ENCODE results near the gene SPPL3. TPM values are rescaled to one million over a fixed set of nuclear protein-coding genes. Genes with fewer than 3 reads are reported as not detected.

The SPPL3 gene
- total RNA-seq, 1 donor from 2014 or later = 48.9 TPM

GRCh38 chr12:120750806-120751205, 153.4 kb downstream of the SPPL3 start:
- H3K27ac ChIP-seq = no peak overlapping the region
- no peaks in the 10 kb centered on the region for H3K27me3 ChIP-seq
- TF ChIP-seq, protein P1, sequence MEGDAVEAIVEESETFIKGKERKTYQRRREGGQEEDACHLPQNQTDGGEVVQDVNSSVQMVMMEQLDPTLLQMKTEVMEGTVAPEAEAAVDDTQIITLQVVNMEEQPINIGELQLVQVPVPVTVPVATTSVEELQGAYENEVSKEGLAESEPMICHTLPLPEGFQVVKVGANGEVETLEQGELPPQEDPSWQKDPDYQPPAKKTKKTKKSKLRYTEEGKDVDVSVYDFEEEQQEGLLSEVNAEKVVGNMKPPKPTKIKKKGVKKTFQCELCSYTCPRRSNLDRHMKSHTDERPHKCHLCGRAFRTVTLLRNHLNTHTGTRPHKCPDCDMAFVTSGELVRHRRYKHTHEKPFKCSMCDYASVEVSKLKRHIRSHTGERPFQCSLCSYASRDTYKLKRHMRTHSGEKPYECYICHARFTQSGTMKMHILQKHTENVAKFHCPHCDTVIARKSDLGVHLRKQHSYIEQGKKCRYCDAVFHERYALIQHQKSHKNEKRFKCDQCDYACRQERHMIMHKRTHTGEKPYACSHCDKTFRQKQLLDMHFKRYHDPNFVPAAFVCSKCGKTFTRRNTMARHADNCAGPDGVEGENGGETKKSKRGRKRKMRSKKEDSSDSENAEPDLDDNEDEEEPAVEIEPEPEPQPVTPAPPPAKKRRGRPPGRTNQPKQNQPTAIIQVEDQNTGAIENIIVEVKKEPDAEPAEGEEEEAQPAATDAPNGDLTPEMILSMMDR (IDR thresholded peaks at IDR 0.05) = no peak
- TF ChIP-seq POLR2A (IDR thresholded peaks at IDR 0.05) (no peak), POLR2AphosphoS5 (IDR thresholded peaks at IDR 0.05; ENCODE audit: insufficient read depth in 1 of 2, low read depth in 1 of 2) (no peak)
- no peaks in the 10 kb centered on the region for H3K36me3 ChIP-seq
- H3K9me3 ChIP-seq = no peaks in the 10 kb centered on the region
- H3K4me1 ChIP-seq = no peaks in the 10 kb centered on the region
- no peak overlapping the region for H3K4me3 ChIP-seq
- intact Hi-C loops (cut with DNase I) = no loop called here
- no peak for DNase-seq (ENCODE audit: extremely low spot score in 2 of 2)

DNA sequence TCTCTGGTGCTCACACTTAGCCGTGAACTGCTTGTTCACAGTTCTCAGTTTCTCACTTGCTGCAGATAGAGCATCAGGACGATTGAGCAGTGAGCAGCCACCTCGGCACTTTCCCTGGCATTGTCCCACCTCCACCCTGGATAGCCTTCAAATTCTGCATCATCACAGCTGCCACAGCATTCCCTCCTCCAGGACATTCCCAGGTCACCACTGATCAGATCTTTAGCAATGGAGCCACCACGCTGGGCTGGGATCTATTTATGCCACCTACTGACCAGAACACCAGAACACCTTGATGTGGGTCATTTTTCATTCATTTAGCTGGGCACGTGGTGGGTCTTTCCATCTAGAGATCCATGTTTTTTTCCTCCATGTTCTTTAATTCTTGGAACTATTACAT, 154.9 kb downstream of the SPPL3 start:
- intact Hi-C loops (cut with DNase I) = no loop called here
- H3K36me3 ChIP-seq = no peaks in the 10 kb centered on the region
- H3K27ac ChIP-seq = no peak overlapping the region
- no peak overlapping the region for H3K4me3 ChIP-seq
- no peaks in the 10 kb centered on the region for H3K4me1 ChIP-seq
- no peaks in the 10 kb centered on the region for H3K9me3 ChIP-seq
- TF ChIP-seq POLR2AphosphoS5 (IDR thresholded peaks at IDR 0.05; ENCODE audit: insufficient read depth in 1 of 2, low read depth in 1 of 2) = no peak
- TF ChIP-seq POLR2A (IDR thresholded peaks at IDR 0.05) = no peak
- TF ChIP-seq, protein P1 (IDR thresholded peaks at IDR 0.05) = no peak
- no peak for DNase-seq (ENCODE audit: extremely low spot score in 2 of 2)
- no peaks in the 10 kb centered on the region for H3K27me3 ChIP-seq

DNA sequence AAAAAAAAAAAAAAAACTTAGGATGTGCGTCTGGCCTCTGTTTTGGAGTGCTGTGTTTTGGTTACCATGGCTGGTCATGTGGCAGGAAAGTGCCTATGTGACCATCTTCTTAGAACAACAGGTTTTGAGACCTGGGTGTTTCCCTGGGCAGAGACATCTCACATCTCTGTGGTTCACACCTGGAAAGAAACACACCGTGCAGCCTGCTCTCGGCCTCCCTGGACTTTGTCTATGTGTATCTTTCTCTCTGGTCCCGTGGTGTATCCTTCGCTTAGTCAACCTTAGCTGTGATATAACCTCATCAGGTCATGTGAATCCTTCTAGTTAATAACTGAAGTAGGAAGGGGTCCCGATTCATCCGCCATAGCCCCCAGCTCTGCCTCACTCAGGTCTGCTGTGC, 155.9 kb downstream of the SPPL3 start:
- no peaks in the 10 kb centered on the region for H3K36me3 ChIP-seq
- H3K27ac ChIP-seq = no peak overlapping the region
- no peak overlapping the region for H3K4me3 ChIP-seq
- intact Hi-C loops (cut with DNase I) = no loop called here
- H3K9me3 ChIP-seq = no peaks in the 10 kb centered on the region
- TF ChIP-seq, protein P1 (IDR thresholded peaks at IDR 0.05) = no peak
- TF ChIP-seq POLR2AphosphoS5 (IDR thresholded peaks at IDR 0.05; ENCODE audit: insufficient read depth in 1 of 2, low read depth in 1 of 2) (no peak), POLR2A (IDR thresholded peaks at IDR 0.05) (no peak)
- no peaks in the 10 kb centered on the region for H3K4me1 ChIP-seq
- no peak for DNase-seq (ENCODE audit: extremely low spot score in 2 of 2)
- H3K27me3 ChIP-seq = no peaks in the 10 kb centered on the region

DNA sequence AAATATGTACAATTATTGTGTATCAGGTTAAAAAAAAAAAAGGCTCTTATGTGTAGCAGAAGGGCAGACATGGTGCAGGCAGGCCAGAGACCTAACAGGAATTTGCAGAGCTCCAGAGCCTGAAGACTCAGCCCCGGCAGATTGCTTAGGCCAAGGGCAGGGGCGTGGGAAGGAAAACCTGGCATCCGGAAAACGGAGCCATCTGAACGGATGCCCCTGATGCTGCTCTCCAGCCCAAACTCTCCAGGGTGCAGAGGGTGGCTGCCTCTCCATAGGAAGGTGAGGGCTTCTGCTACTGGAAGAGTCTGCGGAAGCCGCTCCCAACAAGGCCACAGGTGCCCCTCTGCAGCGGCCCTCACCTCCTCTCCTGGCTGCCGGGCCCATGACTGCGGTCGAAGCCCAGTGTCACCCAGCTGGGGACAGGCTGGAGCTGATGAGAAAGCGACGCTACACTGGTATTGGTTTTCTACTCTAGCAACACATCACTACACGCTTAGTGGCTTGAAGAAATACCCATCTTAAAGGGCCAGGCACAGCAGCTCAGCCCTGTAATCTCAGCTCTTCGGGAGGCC, 159.2 kb downstream of the SPPL3 start:
- Histone ChIP-seq H3K27ac (no peak overlapping the region), H3K27me3 (no peaks in the 10 kb centered on the region), H3K4me3 (no peak overlapping the region), H3K36me3 (no peaks in the 10 kb centered on the region), H3K4me1 (no peaks in the 10 kb centered on the region), H3K9me3 (no peaks in the 10 kb centered on the region)
- intact Hi-C loops (cut with DNase I) = no loop called here
- no peak for DNase-seq (ENCODE audit: extremely low spot score in 2 of 2)
- TF ChIP-seq, protein P1 (IDR thresholded peaks at IDR 0.05) = no peak
- TF ChIP-seq POLR2AphosphoS5 (IDR thresholded peaks at IDR 0.05; ENCODE audit: insufficient read depth in 1 of 2, low read depth in 1 of 2) (no peak), POLR2A (IDR thresholded peaks at IDR 0.05) (no peak)

DNA sequence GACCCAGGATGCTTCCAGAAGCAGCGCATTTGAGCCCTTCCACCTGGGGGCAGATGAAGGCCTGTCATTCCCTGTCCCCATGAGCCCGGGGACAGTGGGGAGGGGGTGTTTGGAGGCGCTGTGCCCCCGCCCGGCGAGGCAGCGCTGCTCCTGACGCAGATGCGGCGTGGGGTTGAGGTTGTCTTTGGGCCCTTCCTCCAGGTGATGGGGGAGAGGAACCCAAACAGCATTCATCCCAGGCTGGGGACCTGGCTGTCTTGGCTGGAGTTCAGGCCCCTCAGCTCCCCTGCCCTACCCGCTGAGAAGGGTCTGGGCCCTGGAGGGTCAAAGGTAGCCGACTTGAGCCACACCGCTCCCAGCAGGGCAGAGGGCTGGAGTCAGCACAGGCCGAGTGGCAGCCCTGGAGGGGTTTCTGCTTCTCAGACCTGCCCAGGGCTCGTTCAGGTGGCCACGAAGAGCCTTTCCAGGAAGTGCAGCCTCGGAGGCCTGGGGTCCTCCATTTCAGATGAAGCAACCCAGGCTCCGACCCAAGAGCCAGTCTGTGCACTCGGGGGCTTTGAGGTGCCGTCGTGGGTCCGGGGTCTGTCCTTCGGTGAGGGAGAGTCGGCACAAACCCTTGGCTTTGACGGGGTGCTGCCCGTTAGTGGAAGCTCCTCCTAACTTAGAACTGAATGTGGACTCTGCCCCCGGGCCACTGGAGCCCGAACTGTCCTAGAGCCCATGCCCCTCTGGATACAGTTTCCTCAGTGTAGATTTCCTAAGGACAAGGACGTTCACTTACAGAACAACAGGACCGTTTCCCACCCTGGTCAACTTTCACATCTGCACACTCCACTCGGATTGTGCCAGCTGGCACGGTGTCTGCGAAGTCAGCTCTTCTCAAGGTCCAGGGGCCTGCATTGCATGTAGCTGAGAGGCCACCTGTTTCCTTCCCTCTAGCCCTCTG, 162.4 kb downstream of the SPPL3 start:
- Histone ChIP-seq H3K4me1 (no peaks in the 10 kb centered on the region), H3K9me3 (no peaks in the 10 kb centered on the region), H3K36me3 (no peaks in the 10 kb centered on the region), H3K27ac (no peak overlapping the region), H3K4me3 (no peak overlapping the region), H3K27me3 (no peaks in the 10 kb centered on the region)
- TF ChIP-seq POLR2A (IDR thresholded peaks at IDR 0.05) (no peak), POLR2AphosphoS5 (IDR thresholded peaks at IDR 0.05; ENCODE audit: insufficient read depth in 1 of 2, low read depth in 1 of 2) (no peak)
- TF ChIP-seq, protein P1 (IDR thresholded peaks at IDR 0.05) = no peak
- intact Hi-C loops (cut with DNase I) = no loop called here
- DNase-seq (ENCODE audit: extremely low spot score in 2 of 2) = no peak
